SH-SY5Y (cell line): ENCODE data around the gene DSPP.

Source experiments
- GATA2 ChIP-seq: IDR thresholded peaks from 2 replicates; pipeline ENCODE4 v1.6.1; 2011; ENCODE audit warnings: mild to moderate bottlenecking, low read depth, low read length
- GATA3 ChIP-seq: IDR thresholded peaks from 2 replicates; pipeline ENCODE4 v1.6.1; 2011; ENCODE audit warnings: low read depth, mild to moderate bottlenecking, low read length, moderate library complexity

DNA sequence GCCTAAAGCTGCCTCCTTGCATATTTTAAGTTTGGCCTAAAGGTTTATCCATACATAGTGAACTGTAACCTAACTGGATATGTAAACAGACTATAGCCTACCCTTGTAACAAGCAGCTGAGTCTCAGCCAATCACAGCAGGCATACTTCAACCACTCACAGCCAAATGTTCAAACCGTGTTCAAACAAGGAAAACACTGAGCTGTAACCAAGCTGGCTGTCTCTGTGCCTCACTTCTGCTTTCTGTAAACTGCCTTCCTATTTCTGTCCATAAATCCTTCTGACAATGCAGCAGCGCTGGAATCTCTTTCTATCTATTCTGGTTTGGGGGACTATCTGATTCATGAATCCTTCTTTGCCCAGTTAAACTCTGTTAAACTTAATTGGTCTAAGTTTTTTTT lies 16.4 kb downstream of the DSPP start:
- TF ChIP-seq GATA2 (no peak), GATA3 (no peak)
